Measurements from ENCODE around the gene WDR49.
"Not testable (repeated sequence)": the region's sequence is repeated elsewhere in the genome, so short reads cannot be mapped to it uniquely, and the experiment has no call there.

WDR49 gene

GRCh38 chr3:167657684-167658225 is 4.0 kb upstream of the WDR49 start:
- H2AFZ ChIP-seq (ENCODE audit: low read depth, low read length), result peak overlapping the region; percentile 24
- H3K36me3 ChIP-seq (ENCODE audit: insufficient read depth, low read length), result no peaks in the 10 kb centered on the region
- H3K27me3 ChIP-seq (ENCODE audit: insufficient read depth, low read length), result no peaks in the 10 kb centered on the region
- H3K9me3 ChIP-seq (ENCODE audit: low read length), result no peaks in the 10 kb centered on the region
- peaks cover 34% of the 10 kb centered on the region for H3K4me1 ChIP-seq (ENCODE audit: insufficient read depth, low read length)
- no peak overlapping the region for H3K4me3 ChIP-seq (ENCODE audit: low read length)

GRCh38 chr3:167656821-167657220 is 3.1 kb upstream of the WDR49 start:
- Histone ChIP-seq H3K4me3 (ENCODE audit: low read length) (no peak overlapping the region), H2AFZ (ENCODE audit: low read depth, low read length) (no peak overlapping the region), H3K9me3 (ENCODE audit: low read length) (no peaks in the 10 kb centered on the region), H3K27me3 (ENCODE audit: insufficient read depth, low read length) (no peaks in the 10 kb centered on the region), H3K36me3 (ENCODE audit: insufficient read depth, low read length) (no peaks in the 10 kb centered on the region), H3K4me1 (ENCODE audit: insufficient read depth, low read length) (peaks cover 41% of the 10 kb centered on the region)

GRCh38 chr3:167653155-167653554 is 587 bp downstream of the WDR49 start:
- H3K4me3 ChIP-seq (ENCODE audit: low read length), result peak overlapping the region; percentile 53

GRCh38 chr3:167651826-167652225 is 1.9 kb downstream of the WDR49 start:
- Histone ChIP-seq H3K36me3 (ENCODE audit: insufficient read depth, low read length) (peaks cover 27% of the 10 kb centered on the region), H3K4me3 (ENCODE audit: low read length) (no peak overlapping the region), H3K27me3 (ENCODE audit: insufficient read depth, low read length) (no peaks in the 10 kb centered on the region), H3K4me1 (ENCODE audit: insufficient read depth, low read length) (peaks cover 31% of the 10 kb centered on the region), H3K9me3 (ENCODE audit: low read length) (no peaks in the 10 kb centered on the region), H2AFZ (ENCODE audit: low read depth, low read length) (no peak overlapping the region)

More at GRCh38 chr3:167653155-167653554, 587 bp downstream of the WDR49 start:
- Histone ChIP-seq H3K9me3 (ENCODE audit: low read length) (no peaks in the 10 kb centered on the region), H3K27me3 (ENCODE audit: insufficient read depth, low read length) (no peaks in the 10 kb centered on the region), H3K36me3 (ENCODE audit: insufficient read depth, low read length) (peaks cover 22% of the 10 kb centered on the region), H3K4me1 (ENCODE audit: insufficient read depth, low read length) (peaks cover 42% of the 10 kb centered on the region), H2AFZ (ENCODE audit: low read depth, low read length) (peak overlapping the region; percentile 21)

- peaks cover 27% of the 10 kb centered on the region for H3K36me3 ChIP-seq (ENCODE audit: insufficient read depth, low read length)
- no peaks in the 10 kb centered on the region for H3K27me3 ChIP-seq (ENCODE audit: insufficient read depth, low read length)
- H2AFZ ChIP-seq (ENCODE audit: low read depth, low read length), result no peak overlapping the region
- peaks cover 30% of the 10 kb centered on the region for H3K4me1 ChIP-seq (ENCODE audit: insufficient read depth, low read length)
- no peak overlapping the region for H3K4me3 ChIP-seq (ENCODE audit: low read length)
- peaks cover 2% of the 10 kb centered on the region for H3K9me3 ChIP-seq (ENCODE audit: low read length)
Measured at GRCh38 chr3:167650459-167650858, 3.3 kb downstream of the WDR49 start.

GRCh38 chr3:167649746-167650145 is 4.0 kb downstream of the WDR49 start:
- peaks cover 2% of the 10 kb centered on the region for H3K9me3 ChIP-seq (ENCODE audit: low read length)
- H3K4me1 ChIP-seq (ENCODE audit: insufficient read depth, low read length), result peaks cover 30% of the 10 kb centered on the region
- H3K36me3 ChIP-seq (ENCODE audit: insufficient read depth, low read length), result peaks cover 27% of the 10 kb centered on the region
- H2AFZ ChIP-seq (ENCODE audit: low read depth, low read length), result no peak overlapping the region
- H3K27me3 ChIP-seq (ENCODE audit: insufficient read depth, low read length), result no peaks in the 10 kb centered on the region
- H3K4me3 ChIP-seq (ENCODE audit: low read length), result no peak overlapping the region

- no peak overlapping the region for H3K4me3 ChIP-seq (ENCODE audit: low read length)
Measured at GRCh38 chr3:167644611-167645010, 9.1 kb downstream of the WDR49 start.

GRCh38 chr3:167631471-167631870 is 22.3 kb downstream of the WDR49 start:
- Histone ChIP-seq H3K9me3 (ENCODE audit: low read length) (no peaks in the 10 kb centered on the region), H3K36me3 (ENCODE audit: insufficient read depth, low read length) (peaks cover 3% of the 10 kb centered on the region), H2AFZ (ENCODE audit: low read depth, low read length) (no peak overlapping the region), H3K4me3 (ENCODE audit: low read length) (no peak overlapping the region), H3K4me1 (ENCODE audit: insufficient read depth, low read length) (no peaks in the 10 kb centered on the region), H3K27me3 (ENCODE audit: insufficient read depth, low read length) (no peaks in the 10 kb centered on the region)

More at GRCh38 chr3:167644611-167645010, 9.1 kb downstream of the WDR49 start:
- H3K9me3 ChIP-seq (ENCODE audit: low read length), result peaks cover 2% of the 10 kb centered on the region
- no peaks in the 10 kb centered on the region for H3K27me3 ChIP-seq (ENCODE audit: insufficient read depth, low read length)
- peaks cover 13% of the 10 kb centered on the region for H3K36me3 ChIP-seq (ENCODE audit: insufficient read depth, low read length)
- no peak overlapping the region for H2AFZ ChIP-seq (ENCODE audit: low read depth, low read length)
- H3K4me1 ChIP-seq (ENCODE audit: insufficient read depth, low read length), result no peaks in the 10 kb centered on the region

GRCh38 chr3:167626490-167626889 is 27.3 kb downstream of the WDR49 start:
- Histone ChIP-seq H3K4me1 (ENCODE audit: insufficient read depth, low read length) (no peaks in the 10 kb centered on the region), H3K4me3 (ENCODE audit: low read length) (no peak overlapping the region), H3K36me3 (ENCODE audit: insufficient read depth, low read length) (no peaks in the 10 kb centered on the region), H2AFZ (ENCODE audit: low read depth, low read length) (no peak overlapping the region), H3K9me3 (ENCODE audit: low read length) (no peaks in the 10 kb centered on the region), H3K27me3 (ENCODE audit: insufficient read depth, low read length) (no peaks in the 10 kb centered on the region)

GRCh38 chr3:167615030-167615429 is 38.7 kb downstream of the WDR49 start:
- Histone ChIP-seq H2AFZ (ENCODE audit: low read depth, low read length) (no peak overlapping the region), H3K9me3 (ENCODE audit: low read length) (no peaks in the 10 kb centered on the region), H3K36me3 (ENCODE audit: insufficient read depth, low read length) (peaks cover 2% of the 10 kb centered on the region), H3K4me1 (ENCODE audit: insufficient read depth, low read length) (no peaks in the 10 kb centered on the region), H3K27me3 (ENCODE audit: insufficient read depth, low read length) (no peaks in the 10 kb centered on the region), H3K4me3 (ENCODE audit: low read length) (no peak overlapping the region)

GRCh38 chr3:167614196-167614595 is 39.5 kb downstream of the WDR49 start:
- H3K9me3 ChIP-seq (ENCODE audit: low read length); H3K4me1 ChIP-seq (ENCODE audit: insufficient read depth, low read length); H3K27me3 ChIP-seq (ENCODE audit: insufficient read depth, low read length); H2AFZ ChIP-seq (ENCODE audit: low read depth, low read length); H3K4me3 ChIP-seq (ENCODE audit: low read length); H3K36me3 ChIP-seq (ENCODE audit: insufficient read depth, low read length): not testable (repeated sequence)

GRCh38 chr3:167611718-167612117 is 42.0 kb downstream of the WDR49 start:
- H3K4me3 ChIP-seq (ENCODE audit: low read length), result no peak overlapping the region
- H3K9me3 ChIP-seq (ENCODE audit: low read length), result peaks cover 1% of the 10 kb centered on the region
- peaks cover 2% of the 10 kb centered on the region for H3K36me3 ChIP-seq (ENCODE audit: insufficient read depth, low read length)
- H3K4me1 ChIP-seq (ENCODE audit: insufficient read depth, low read length), result no peaks in the 10 kb centered on the region
- H2AFZ ChIP-seq (ENCODE audit: low read depth, low read length), result no peak overlapping the region
- no peaks in the 10 kb centered on the region for H3K27me3 ChIP-seq (ENCODE audit: insufficient read depth, low read length)

- peaks cover 2% of the 10 kb centered on the region for H3K36me3 ChIP-seq (ENCODE audit: insufficient read depth, low read length)
- H2AFZ ChIP-seq (ENCODE audit: low read depth, low read length), result no peak overlapping the region
- peaks cover 1% of the 10 kb centered on the region for H3K9me3 ChIP-seq (ENCODE audit: low read length)
- no peak overlapping the region for H3K4me3 ChIP-seq (ENCODE audit: low read length)
- H3K27me3 ChIP-seq (ENCODE audit: insufficient read depth, low read length), result no peaks in the 10 kb centered on the region
- H3K4me1 ChIP-seq (ENCODE audit: insufficient read depth, low read length), result no peaks in the 10 kb centered on the region
Measured at GRCh38 chr3:167609156-167609555, 44.6 kb downstream of the WDR49 start.

- Histone ChIP-seq H3K9me3 (ENCODE audit: low read length) (peaks cover 1% of the 10 kb centered on the region), H3K4me3 (ENCODE audit: low read length) (no peak overlapping the region), H3K27me3 (ENCODE audit: insufficient read depth, low read length) (no peaks in the 10 kb centered on the region), H3K4me1 (ENCODE audit: insufficient read depth, low read length) (peaks cover 5% of the 10 kb centered on the region), H3K36me3 (ENCODE audit: insufficient read depth, low read length) (no peaks in the 10 kb centered on the region), H2AFZ (ENCODE audit: low read depth, low read length) (no peak overlapping the region)
Measured at GRCh38 chr3:167606836-167607235, 46.9 kb downstream of the WDR49 start.

All from neuron (in vitro differentiated cells).